OCI-M2 (cell line): ENCODE results near the gene SBF2.
"Not testable (repeated sequence)": the region's sequence is repeated elsewhere in the genome, so short reads cannot be mapped to it uniquely, and the experiment has no call there.

Experiments used
- DNase-seq: peaks from one replicate; lab custom pipeline; 2025; ENCODE audit not compliant: unreplicated experiment; lab: John Stamatoyannopoulos, UW

SBF2 gene

DNA sequence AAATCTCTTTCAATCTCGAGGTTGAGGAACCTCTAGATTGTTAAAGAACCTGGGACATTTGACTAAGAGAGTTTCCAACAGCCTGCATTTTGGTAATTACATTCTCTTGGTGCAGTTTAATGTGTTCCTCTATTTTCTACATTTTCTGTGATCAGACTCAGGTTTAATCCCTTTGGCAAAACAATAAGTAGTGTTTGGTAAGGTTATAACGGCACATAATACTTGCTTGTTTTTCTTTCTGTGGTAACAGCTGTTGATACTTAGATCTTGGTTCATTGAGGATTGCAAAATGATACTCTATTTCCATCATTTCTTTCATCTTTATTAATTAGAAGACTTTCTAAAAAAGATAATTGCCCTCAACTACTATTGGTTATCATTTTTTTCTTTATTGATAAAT is 271.3 kb downstream of the SBF2 start:
- no peak for DNase-seq

DNA sequence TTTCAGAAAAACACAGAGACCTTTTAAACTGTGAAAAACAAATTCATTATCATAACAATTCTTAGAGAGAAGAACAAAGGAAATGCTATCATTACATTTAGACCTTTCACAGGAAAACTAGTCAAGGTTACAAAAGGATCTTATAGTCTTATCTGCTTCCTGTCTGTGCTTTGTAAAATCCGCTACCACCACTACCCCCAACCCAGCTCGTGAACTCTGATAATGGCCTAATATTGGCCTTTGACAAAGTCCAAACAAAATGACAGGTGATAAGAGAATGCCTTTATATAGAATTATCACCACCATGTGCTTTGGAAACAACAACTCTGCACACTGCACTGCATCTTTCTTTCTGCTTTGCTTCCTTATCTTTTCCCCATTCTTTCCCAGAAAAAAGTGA is 272.5 kb downstream of the SBF2 start:
- no peak for DNase-seq

DNA sequence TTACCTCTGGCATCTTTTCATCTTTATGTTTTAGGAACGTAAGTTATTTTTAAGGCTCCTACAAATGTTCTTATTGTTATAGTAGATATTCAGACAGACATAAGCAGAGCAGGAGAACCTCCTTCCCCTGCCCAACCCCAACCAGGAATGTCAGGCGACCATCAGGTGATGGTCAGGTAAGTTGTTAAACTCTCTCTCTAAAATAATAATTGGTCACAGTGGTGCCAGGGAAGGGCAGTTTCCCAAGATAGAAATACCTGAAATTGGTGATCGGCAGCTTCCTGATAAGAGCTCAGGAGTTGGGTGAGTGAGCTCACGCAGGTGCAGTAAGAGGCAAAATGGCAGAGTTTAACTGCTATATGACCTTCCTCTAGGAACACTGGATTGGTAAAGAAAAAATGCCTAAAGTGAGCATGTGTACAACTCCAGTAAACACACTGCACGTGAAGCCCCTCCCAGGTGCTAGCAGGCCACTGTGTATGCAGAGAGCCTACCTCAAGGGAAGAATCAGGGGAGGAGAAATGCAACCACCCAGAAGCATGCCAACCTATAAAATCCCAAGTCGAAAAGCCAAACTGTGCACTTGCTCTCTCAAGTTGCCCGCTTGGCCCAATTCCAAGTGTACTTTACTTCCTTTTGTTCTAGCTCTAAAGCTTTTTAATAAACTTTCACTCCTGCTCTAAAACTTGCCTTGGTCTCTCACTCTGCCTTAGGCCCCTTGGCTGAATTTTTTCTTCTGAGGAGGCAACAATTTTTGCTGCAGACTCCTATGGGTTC is 273.9 kb downstream of the SBF2 start:
- DNase-seq: no peak

DNA sequence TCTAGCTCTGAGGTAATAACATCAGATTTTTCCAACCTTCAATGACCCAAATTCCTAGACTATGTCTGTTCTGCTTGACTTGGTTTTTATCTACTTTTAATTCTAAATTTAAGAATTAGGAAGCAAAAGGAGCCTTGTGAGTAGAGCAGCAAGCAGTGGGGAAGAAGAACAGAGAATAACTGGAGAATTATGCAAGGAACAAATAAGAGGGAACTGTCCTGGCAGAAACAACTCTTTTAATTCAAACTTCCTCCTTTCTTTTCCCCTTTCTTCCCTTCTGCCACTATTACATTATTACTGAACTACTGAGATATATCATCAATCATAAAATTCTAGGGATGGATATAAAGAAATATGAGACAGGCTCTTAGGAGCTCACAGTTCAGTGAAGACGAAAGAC is 276.1 kb downstream of the SBF2 start:
- no peak for DNase-seq

DNA sequence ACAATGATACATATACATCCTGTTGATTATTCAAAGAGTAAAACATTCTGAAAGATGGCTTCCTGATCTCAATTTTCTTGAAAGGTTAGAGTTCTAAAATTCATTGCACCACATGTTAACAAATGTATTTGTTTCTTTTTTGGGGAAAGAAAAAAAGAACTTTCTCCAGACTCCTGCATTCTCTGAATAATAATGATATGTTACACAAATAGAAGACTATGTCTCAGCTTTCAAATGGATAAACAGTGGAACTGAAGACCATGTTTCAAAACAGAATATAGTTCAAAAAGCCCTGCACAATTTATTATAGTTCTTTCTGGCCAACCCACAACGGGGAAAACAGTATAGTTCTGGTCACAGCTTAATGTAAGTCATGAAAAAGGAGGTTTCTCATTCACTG is 277.0 kb downstream of the SBF2 start:
- no peak for DNase-seq

DNA sequence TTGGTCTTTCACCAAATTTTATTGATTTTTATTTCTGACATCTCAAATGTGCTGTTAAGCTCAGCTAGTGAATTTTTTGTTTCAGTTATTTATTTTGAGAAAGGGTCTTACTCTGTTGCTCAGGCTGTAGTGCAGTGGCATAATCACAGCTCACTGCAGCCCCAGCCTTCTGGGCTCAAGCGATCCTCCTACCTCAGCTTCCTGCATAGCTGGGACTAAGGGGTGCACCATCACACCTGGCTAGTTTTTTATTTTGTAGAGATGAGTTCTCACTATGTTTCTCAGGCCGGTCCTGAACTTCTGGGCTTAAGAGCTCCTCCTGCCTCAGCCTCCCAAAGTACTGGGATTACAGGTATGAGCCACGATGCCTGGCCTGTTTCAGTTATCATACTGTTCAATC is 282.0 kb downstream of the SBF2 start:
- no peak for DNase-seq

DNA sequence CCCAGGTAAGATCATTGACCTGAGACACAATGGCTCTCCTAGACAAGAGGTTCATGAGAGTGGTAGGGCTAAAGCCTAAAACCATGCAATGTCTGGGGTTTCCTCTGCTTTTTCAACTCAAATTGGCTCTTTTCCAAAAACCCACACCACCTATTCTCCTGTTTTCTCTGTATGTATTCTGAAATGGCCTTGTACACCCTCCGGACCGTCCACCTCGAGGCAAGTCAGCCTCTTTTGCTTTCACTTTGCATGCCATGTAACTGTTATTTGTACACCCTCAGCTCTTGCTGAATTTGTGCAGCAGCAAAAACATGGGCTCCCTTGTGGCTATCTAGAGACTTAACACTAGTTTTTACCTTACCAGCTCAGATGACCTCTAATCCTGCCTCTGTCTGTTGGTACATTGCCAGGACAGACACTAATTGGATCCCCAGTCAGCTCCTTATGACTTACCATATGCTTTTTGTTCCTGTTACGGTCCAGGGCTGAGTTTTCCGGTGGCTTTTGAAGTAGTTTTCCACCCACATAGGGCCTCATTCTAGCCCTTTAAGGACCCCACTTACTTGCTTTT is 288.0 kb downstream of the SBF2 start:
- DNase-seq: no peak

DNA sequence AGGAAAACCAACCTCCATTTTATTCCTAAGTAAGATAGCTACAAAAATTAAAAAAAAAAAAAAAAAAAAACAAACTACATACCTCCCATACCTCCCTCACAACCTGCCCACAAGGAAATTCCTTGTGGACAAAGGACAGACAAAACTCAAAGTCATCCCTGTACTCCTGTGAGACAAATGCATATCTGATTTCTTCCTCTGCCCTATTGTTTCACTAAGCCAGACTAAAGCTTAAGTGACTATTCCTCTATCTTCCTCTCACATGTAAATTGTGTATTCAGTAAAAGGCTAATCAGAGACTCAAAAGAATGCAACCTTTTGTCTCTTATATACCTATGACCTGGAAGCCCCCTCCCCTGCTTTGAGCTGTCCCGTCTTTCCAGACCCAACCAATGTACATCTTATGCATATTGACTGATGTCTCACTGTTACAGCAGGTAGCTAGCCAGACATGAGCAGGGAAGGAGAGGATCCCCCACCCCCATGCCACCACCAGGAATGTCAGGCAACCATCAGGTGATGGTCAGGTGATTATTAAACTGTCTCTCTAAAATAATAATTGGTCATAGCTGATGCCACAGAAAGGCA is 289.4 kb downstream of the SBF2 start:
- DNase-seq: no peak

DNA sequence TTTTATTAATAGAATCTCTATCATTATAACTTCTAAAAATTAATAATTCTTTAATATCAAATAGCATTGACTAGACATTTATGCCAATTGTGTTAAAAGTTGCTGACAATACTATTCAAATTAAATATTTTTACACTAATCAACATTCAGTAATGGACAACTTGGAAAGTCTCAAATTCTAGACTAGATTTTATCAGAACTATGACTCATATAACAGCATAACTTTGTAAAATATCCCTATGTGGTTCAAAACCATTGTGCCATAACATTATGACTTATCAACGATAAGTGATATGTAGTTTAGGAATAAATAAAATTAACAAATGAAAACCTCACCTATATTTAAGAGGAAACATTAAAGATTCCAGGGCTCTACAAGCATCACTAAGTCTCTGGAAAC is 291.8 kb downstream of the SBF2 start:
- DNase-seq: no peak

DNA sequence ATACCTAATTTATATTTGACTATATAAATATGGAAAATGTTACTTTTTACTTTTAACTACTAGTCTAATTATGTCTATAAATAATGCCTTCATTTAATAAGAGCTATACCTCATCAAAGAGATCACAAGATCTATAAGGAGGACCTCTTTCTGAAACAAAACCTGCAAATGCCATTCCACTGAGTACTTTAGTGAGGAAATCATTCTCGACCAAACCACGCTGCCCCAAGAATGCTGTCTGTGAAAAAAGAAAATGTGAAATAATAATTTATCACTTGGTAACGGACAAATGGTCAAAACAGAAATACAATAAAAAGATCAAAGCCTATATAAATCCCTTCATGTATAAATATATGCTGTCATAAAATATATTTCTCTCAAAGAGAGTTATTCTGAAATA is 301.7 kb downstream of the SBF2 start:
- DNase-seq: no peak

DNA sequence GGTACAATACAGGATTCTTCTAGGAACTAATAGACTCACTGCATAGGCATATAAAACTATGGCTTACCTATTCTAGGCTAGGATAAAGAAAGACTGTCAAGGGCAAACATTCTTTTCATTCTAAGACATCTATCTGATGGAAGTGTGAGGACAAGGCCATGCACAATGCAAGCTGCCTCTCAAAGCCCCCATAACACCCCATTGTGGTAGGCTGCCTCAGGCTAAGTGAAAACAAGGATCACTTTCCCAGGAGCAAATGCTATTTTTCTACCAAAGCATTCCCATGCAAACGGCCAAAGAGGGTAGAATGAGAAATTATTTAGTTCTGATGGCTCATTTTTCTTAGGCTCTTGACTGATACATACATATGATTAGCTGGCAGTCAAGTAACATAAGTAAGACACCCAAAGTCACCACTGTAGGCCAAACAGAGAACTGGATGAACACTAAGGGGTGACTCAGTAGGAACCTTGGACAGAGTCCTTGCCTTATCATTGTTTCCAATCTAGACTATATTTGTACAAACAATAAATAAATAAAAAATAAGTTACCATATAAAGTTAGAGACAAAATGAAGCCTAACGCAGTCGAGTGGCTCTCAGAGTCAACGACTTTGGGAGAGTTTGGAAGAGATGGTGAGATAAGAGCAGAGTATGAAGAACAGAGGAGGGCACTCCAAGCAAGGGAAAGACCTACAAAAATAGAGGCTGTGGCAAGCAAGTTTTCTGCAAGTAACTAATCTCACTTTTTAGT is 303.6 kb downstream of the SBF2 start:
- DNase-seq: no peak

DNA sequence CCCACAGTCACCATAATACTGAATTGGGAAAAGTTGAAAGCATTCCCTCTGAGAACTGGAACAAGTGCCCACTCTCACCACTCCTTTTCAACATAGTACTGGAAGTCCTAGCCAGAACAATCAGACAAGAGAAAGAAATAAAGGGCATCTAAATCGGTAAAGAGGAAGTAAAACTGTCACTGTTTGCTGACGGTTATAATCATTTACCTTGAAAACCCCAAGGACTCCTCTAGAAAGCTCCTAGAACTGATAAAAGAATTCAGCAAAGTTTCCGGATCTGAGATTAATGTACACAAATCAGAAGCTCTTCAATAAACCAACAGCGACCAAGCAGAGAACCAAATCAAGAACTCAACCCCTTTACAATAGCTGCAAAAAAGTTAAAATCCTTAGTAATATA is 306.7 kb downstream of the SBF2 start:
- not testable (repeated sequence) for DNase-seq

DNA sequence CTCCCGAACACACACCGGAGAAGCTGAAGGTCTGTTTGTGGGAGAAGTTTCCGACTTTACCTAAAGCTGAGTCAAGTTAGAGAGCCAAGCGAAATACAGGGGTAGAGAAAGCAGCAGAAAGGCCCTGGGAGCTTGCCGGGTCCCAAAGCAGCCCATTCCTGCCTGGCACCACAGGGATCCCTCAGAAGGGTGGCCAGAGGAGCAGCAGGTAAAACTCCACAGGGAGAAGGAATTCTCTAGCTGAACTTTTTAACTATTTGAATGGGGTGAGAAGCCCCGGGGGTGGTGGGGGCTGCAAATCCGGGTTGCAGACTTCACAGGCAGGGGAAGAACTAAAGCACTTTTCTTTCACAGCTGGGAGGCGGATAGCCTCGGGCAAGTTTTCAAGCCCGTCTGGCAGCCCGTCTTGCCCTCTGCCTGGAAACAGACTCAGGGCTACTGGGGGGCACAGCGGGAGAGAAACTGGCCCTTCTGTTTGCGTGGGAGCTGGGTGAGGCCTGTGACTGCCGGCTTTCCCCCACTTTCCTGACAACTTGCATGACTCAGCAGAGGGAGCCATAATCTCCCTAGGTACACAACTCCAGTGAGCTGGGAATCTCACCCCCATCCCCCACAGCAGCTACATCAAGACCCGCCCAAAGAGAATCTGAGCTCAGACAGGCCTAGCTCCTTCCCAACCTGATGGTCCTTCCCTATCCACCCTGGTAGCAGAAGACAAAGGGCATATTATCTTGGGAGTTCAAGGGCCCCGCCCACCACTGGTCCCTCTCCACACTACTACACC is 311.0 kb downstream of the SBF2 start:
- no peak for DNase-seq

DNA sequence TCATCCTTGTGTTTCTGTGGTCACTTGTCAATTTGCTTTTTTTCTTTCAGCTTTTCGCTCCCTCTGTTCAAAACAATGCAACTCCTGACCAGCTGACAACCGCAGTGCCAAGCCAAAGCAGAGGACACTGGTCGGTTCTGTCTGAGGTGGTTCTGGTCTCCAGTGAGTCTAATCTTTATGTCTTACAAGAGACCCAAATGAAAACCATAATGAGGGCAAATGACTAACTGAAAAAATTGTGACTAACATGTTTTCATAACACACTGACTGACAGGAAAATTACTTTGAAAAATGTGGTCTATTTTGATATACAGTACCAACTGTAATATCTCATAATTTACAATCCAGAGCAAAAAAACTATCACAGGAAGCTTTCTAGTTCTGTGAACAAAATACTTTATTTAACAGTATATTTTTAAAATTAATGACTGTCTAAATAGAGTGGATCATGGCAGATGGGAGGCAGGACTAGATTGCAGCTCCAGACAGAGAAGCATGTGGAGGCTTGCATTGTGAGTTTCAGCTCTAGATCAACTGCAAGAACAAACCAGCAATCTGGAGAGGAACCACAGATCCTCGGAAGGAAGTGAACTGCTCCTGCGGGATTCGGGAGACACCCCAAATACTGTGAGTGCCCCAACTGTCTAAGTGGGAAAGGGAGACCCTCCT is 311.8 kb downstream of the SBF2 start:
- DNase-seq: no peak

DNA sequence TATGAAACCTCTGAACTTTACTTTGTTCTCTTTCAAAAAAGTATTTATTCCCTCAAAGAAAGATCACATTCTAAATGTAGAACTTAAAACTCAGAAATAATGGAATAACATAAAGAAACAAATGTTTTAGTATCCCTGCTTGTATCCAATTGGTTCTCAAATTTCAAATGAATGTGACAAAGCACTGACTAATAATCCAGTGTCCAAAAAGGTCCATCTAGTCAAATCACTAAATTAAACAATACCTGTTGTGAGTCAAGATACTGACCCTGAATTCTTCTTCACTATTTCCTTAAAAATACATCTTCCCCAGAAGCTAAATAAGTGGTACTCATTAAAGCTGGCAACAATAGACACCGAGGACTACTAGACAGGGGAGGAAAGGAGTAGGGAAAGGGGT is 313.1 kb downstream of the SBF2 start:
- DNase-seq: no peak

DNA sequence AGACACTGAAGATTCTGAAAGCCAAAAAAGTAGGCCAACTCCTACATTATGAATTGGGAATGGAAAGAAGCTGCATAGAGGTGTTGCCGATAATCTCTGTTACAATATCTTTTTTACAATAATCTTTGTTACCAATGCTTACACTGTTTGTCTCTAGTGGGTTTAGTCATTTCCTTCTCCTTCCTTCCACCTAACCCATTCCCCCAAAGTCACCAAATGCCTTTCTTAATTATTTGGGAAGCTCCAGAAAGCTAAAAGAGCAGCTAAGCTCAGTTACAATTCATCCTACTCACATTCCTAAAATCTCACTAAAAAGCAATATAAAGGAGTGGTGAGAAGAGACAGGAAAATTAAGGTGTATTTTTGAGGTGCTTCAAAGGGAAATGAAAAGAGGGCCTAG is 316.5 kb downstream of the SBF2 start:
- DNase-seq: no peak

DNA sequence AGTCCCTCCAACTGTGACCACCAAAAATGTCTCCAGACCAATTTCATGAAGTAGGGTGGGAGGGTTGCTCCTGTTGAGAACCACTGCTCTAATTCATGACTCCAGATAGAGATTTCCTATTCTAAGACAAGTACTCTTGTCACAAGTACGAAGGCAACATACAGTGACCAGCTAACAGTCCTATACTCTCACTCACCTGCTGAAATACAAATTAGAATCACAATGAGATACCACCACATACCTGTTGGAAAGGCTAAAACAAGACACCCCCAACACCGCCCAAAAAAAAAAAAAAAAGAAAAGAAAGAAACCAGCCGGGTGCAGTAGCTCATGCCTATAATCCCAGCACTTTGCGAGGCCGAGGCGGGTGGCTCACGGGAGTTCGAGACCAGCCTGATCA is 319.6 kb downstream of the SBF2 start:
- DNase-seq: no peak

DNA sequence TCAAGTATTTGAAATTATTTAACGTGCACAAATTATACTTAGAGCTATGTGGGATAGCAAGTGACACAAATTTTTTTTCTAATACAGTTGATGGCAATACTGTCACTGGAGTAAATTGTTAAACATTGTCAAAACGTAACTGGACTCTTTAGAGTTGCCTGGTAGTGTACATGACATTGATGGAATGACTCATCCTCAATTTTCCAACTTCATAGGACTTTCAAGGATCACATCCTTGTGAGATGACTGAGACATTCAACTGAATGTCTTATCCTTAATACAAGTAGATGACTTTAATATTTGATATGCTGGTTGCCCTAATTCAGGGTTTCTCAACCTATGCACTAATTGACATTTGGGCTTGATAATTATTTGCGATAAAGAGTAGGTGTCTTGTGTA is 320.1 kb downstream of the SBF2 start:
- DNase-seq: no peak

DNA sequence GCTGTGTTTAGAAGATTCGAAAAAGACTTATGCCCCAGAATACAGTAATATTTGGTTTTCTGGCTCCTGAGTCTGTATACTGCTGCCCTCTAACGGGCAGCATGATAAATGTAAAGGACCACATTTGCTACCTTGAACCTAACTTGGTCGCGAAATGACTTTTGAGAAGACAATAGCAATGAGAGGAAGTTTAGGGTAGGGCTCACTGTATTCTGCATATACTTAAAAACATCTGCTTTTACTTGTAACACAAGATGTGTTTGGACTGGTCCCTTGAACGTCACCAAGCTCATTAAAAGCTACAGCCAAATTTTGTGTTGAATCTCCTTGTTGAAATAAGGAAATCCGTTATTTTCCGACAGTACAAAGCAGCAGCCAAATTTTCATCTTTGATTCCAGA is 321.0 kb downstream of the SBF2 start:
- DNase-seq: no peak

DNA sequence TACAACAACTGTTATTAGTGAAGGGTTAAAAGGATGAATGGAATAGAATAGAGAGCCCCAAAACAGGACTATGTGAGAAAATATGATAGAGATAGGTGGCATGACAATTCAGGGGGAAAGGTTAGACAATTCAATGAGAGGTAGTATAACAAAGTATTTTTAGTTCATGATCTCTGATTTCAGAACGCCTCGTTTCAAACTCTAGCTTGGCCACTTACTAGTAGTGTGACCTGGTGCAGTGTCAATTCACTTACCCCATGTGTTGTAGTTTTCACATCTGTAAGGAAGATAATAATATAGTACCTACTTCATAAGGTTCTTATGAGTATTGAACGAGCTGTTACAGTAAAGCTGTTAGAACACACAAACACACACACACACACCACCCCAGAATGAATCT is 322.1 kb downstream of the SBF2 start:
- DNase-seq: no peak

DNA sequence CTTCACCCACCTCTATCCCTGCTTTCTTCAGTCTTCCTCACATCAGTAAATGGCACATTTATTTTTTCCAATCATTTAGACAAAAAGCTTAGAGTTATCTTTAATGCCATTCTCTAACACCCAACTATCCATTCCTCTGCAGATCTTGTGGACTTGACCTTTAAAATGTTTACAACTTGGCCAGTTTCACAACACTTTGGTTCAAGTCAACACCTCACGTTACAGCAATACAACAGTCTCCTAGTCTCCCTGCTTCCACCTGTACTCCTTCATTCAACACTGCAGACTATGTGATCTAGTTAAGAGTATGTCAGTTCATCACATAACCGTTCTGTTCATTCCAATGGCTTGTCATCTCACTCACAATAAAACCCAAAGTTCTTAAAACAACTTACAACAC is 325.0 kb downstream of the SBF2 start:
- DNase-seq: no peak
